Activated CD8-positive, alpha-beta memory T cell treated with anti-CD3 and anti-CD28 coated beads, Interleukin-2, amount 50 U/mL, for 24 hours (primary cell): ENCODE measurements around the gene SST.

Experiments used
- DNase-seq: peaks from one replicate; pipeline ENCODE4 v3.0.0-alpha.2; 2020; ENCODE audit errors: extremely low read depth

Gene SST

GRCh38 chr3:187629711-187630110, 40.5 kb downstream of the SST start:
- DNase-seq, result no peak

GRCh38 chr3:187628169-187628568, 42.0 kb downstream of the SST start:
- DNase-seq, result no peak

GRCh38 chr3:187626581-187626980, 43.6 kb downstream of the SST start:
- DNase-seq, result no peak

GRCh38 chr3:187624588-187624987, 45.6 kb downstream of the SST start:
- DNase-seq, result no peak

- DNase-seq, result no peak
Measured at GRCh38 chr3:187623285-187623814, 46.8 kb downstream of the SST start.

GRCh38 chr3:187621881-187622280, 48.3 kb downstream of the SST start:
- DNase-seq, result no peak

- no peak for DNase-seq
Measured at GRCh38 chr3:187619461-187619860, 50.7 kb downstream of the SST start.
